ENCODE results near the gene AIMP1. TPM values are rescaled to one million over a fixed set of nuclear protein-coding genes. Genes with fewer than 3 reads are reported as not detected.

Gene AIMP1
- total and polyA plus RNA-seq, 12 donors, result 22.8 to 38.6 (median 36.0) TPM

GRCh38 chr4:106273831-106274230, 42.5 kb upstream of the AIMP1 start:
- intact Hi-C loops (cut with DNase I), result no loop called here
- TF ChIP-seq, protein P1, sequence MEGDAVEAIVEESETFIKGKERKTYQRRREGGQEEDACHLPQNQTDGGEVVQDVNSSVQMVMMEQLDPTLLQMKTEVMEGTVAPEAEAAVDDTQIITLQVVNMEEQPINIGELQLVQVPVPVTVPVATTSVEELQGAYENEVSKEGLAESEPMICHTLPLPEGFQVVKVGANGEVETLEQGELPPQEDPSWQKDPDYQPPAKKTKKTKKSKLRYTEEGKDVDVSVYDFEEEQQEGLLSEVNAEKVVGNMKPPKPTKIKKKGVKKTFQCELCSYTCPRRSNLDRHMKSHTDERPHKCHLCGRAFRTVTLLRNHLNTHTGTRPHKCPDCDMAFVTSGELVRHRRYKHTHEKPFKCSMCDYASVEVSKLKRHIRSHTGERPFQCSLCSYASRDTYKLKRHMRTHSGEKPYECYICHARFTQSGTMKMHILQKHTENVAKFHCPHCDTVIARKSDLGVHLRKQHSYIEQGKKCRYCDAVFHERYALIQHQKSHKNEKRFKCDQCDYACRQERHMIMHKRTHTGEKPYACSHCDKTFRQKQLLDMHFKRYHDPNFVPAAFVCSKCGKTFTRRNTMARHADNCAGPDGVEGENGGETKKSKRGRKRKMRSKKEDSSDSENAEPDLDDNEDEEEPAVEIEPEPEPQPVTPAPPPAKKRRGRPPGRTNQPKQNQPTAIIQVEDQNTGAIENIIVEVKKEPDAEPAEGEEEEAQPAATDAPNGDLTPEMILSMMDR (IDR thresholded peaks at IDR 0.05), result no peak
- WGBS, 2 donors, result 83 to 84% methylated on average over 2 of the region's 2 CpGs
- ATAC-seq (no peak), DNase-seq (no peak)
- H3K4me1 ChIP-seq, result peaks cover 0 to 8% (median 0%) of the 10 kb centered on the region in 9 donors
- H3K4me3 ChIP-seq, result no peak overlapping the region
- peaks cover 0 to 11% (median 0%) of the 10 kb centered on the region in 9 donors for H3K36me3 ChIP-seq
- no peaks in the 10 kb centered on the region for H3K27me3 ChIP-seq
- no peak overlapping the region for H3K27ac ChIP-seq
- H3K9me3 ChIP-seq, result no peaks in the 10 kb centered on the region

DNA sequence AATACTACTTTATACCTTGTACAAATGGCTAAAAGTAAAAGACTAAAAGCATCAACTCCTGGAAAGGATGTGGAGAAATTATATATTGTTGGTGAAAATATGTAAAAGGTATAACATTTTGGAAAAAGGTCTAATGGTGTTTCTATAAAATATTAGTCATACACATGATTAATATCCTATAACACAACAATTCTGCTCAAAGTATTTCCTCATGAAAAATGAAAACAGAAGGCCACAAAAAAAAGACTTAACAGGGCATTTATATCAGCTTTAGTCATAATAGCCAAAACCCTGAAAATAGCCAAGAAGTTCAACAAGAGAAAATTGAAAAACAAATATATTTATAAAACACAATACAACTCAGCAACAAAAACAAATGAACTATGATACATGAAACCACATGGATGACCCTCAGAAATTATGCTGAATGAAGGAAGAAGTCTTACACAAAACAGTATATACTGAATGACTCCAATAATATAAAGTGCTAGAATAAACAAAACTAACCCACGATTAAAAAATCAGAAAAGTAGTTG, 39.1 kb upstream of the AIMP1 start:
- TF ChIP-seq, protein P1 (IDR thresholded peaks at IDR 0.05), result no peak
- Histone ChIP-seq H3K4me1 (no peaks in the 10 kb centered on the region), H3K4me3 (no peak overlapping the region), H3K27ac (no peak overlapping the region), H3K9me3 (no peaks in the 10 kb centered on the region), H3K27me3 (no peaks in the 10 kb centered on the region), H3K36me3 (peaks cover 0 to 14% (median 0%) of the 10 kb centered on the region in 9 donors)
- intact Hi-C loops (cut with DNase I), result no loop called here
- 77% methylated on average over 1 of the region's 1 CpG for WGBS, 2 donors
- no peak for DNase-seq
- ATAC-seq, result no peak

- WGBS, 2 donors, result 68 to 79% methylated on average over 3 of the region's 3 CpGs
- Histone ChIP-seq H3K27me3 (no peaks in the 10 kb centered on the region), H3K4me1 (peaks cover 0 to 11% (median 0%) of the 10 kb centered on the region in 9 donors), H3K9me3 (no peaks in the 10 kb centered on the region), H3K27ac (no peak overlapping the region), H3K36me3 (peaks cover 0 to 30% (median 4%) of the 10 kb centered on the region in 9 donors), H3K4me3 (no peak overlapping the region)
- no peak for ATAC-seq
- TF ChIP-seq, protein P1 (IDR thresholded peaks at IDR 0.05), result no peak
- intact Hi-C loops (cut with DNase I), result no loop called here
- DNase-seq, result no peak
These were observed 32.1 kb upstream of the AIMP1 start for GRCh38 chr4:106284227-106284626.

DNA sequence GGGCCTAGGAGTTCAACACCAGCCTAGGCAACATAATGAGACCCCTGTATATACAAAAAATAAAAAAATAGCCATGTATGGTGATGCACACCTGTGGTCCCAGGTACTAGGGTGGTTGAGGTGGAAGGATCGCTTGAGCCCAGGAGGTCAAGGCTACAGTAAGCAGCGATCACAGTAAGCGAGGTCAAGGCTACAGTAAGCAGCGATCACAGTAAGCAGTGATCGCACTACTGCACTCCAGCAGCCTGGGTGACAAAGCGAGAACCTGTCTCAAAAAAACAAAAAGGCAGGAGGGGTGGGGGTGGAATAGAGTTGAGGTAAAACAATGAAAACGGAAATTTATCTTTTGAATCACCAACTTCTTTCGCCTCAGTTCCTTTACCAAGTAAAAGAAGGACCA, 29.7 kb upstream of the AIMP1 start:
- ATAC-seq (no peak), DNase-seq (no peak)
- no peaks in the 10 kb centered on the region for H3K27me3 ChIP-seq
- H3K4me3 ChIP-seq, result no peak overlapping the region
- no peaks in the 10 kb centered on the region for H3K9me3 ChIP-seq
- H3K36me3 ChIP-seq, result peaks cover 0 to 49% (median 4%) of the 10 kb centered on the region in 9 donors
- WGBS, 2 donors, result 93 to 95% methylated on average over 8 of the region's 8 CpGs
- TF ChIP-seq, protein P1 (IDR thresholded peaks at IDR 0.05), result no peak
- intact Hi-C loops (cut with DNase I), result no loop called here
- H3K4me1 ChIP-seq, result peaks cover 0 to 11% (median 0%) of the 10 kb centered on the region in 9 donors
- no peak overlapping the region for H3K27ac ChIP-seq
